ENCODE measurements around the gene RNFT2. TPM values are rescaled to one million over a fixed set of nuclear protein-coding genes. Genes with fewer than 3 reads are reported as not detected.
"Not testable (repeated sequence)": the region's sequence is repeated elsewhere in the genome, so short reads cannot be mapped to it uniquely, and the experiment has no call there.

The RNFT2 gene
- total RNA-seq, 1 donor from 2014 or later: 20.0 TPM

DNA sequence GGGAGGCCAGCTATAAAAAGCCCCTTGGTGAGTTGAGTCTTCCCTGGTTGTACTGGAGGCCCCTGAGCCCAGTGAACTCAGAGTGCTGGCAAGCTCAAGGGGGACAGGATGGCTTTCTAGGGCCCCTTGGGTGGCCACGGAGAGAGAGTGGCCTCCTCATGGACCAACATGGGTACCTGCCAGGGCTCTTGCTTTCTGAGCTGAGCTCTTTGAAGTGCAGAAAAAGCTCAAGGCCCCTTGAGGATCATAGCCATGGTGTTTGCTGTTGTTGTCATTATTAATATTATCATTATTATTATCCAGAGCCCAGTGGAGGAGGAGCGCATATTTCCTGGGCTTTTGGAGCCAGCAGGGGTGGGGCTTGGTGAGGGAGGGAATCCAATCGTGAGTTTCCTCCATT is 6.7 kb downstream of the RNFT2 start:
- Mint-ChIP-seq H3K36me3 (ENCODE audit: low read depth, unreplicated experiment) (no peaks in the 10 kb centered on the region), H3K27me3 (ENCODE audit: unreplicated experiment) (no peaks in the 10 kb centered on the region), H3K27ac (ENCODE audit: unreplicated experiment) (no peak overlapping the region), H3K4me3 (ENCODE audit: unreplicated experiment) (no peak overlapping the region), H3K4me1 (ENCODE audit: unreplicated experiment) (no peaks in the 10 kb centered on the region), H3K9me3 (ENCODE audit: unreplicated experiment) (no peaks in the 10 kb centered on the region)
- TF ChIP-seq, protein P1, sequence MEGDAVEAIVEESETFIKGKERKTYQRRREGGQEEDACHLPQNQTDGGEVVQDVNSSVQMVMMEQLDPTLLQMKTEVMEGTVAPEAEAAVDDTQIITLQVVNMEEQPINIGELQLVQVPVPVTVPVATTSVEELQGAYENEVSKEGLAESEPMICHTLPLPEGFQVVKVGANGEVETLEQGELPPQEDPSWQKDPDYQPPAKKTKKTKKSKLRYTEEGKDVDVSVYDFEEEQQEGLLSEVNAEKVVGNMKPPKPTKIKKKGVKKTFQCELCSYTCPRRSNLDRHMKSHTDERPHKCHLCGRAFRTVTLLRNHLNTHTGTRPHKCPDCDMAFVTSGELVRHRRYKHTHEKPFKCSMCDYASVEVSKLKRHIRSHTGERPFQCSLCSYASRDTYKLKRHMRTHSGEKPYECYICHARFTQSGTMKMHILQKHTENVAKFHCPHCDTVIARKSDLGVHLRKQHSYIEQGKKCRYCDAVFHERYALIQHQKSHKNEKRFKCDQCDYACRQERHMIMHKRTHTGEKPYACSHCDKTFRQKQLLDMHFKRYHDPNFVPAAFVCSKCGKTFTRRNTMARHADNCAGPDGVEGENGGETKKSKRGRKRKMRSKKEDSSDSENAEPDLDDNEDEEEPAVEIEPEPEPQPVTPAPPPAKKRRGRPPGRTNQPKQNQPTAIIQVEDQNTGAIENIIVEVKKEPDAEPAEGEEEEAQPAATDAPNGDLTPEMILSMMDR (IDR thresholded peaks at IDR 0.05; ENCODE audit: unreplicated experiment): no peak
- no peak for DNase-seq (ENCODE audit: low spot score)

DNA sequence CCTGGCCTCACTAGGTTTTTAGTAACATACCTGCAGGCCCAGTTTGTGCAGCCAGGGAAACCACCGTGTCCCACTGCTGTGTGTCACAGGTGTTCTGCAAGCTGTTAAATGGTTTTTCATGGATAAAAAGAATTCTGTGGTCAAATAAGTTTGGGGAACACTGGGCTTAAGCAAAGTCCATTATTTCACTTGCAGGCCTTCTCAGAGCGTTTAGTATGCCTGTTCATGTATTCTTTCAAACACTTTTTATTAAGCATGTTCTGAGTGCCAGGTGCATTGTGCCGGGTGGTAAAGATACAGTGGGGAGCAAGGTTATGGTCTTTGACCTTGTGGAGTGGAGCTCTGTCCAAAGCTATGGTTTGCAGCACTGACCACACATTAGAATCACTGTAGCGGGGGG is 7.4 kb downstream of the RNFT2 start:
- no peaks in the 10 kb centered on the region for H3K9me3 Mint-ChIP-seq (ENCODE audit: unreplicated experiment)
- H3K4me1 Mint-ChIP-seq (ENCODE audit: unreplicated experiment): no peaks in the 10 kb centered on the region
- no peak overlapping the region for H3K4me3 Mint-ChIP-seq (ENCODE audit: unreplicated experiment)
- no peak overlapping the region for H3K27ac Mint-ChIP-seq (ENCODE audit: unreplicated experiment)
- no peaks in the 10 kb centered on the region for H3K36me3 Mint-ChIP-seq (ENCODE audit: low read depth, unreplicated experiment)
- peaks cover 3% of the 10 kb centered on the region for H3K27me3 Mint-ChIP-seq (ENCODE audit: unreplicated experiment)
- TF ChIP-seq, protein P1 (IDR thresholded peaks at IDR 0.05; ENCODE audit: unreplicated experiment): no peak
- no peak for DNase-seq (ENCODE audit: low spot score)

DNA sequence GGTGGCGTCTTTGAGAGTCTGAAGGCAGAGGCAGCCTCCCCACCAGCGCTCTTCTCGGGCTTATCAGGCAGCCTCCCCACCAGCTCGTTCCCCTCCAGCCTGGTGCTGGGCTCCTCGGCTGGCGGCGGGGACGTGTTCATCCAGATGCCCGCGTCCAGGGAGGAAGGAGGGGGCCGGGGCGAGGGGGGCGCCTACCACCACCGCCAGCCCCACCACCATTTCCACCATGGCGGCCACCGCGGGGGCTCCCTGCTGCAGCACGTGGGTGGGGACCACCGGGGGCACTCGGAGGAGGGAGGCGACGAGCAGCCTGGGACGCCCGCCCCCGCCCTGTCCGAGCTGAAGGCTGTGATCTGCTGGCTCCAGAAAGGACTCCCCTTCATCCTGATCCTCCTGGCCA is 11.8 kb downstream of the RNFT2 start:
- no peaks in the 10 kb centered on the region for H3K36me3 Mint-ChIP-seq (ENCODE audit: low read depth, unreplicated experiment)
- H3K27ac Mint-ChIP-seq (ENCODE audit: unreplicated experiment): no peak overlapping the region
- H3K27me3 Mint-ChIP-seq (ENCODE audit: unreplicated experiment): peaks cover 5% of the 10 kb centered on the region
- no peak for DNase-seq (ENCODE audit: low spot score)
- TF ChIP-seq, protein P1 (IDR thresholded peaks at IDR 0.05; ENCODE audit: unreplicated experiment): no peak
- H3K9me3 Mint-ChIP-seq (ENCODE audit: unreplicated experiment): no peaks in the 10 kb centered on the region
- H3K4me3 Mint-ChIP-seq (ENCODE audit: unreplicated experiment): no peak overlapping the region
- H3K4me1 Mint-ChIP-seq (ENCODE audit: unreplicated experiment): no peaks in the 10 kb centered on the region

DNA sequence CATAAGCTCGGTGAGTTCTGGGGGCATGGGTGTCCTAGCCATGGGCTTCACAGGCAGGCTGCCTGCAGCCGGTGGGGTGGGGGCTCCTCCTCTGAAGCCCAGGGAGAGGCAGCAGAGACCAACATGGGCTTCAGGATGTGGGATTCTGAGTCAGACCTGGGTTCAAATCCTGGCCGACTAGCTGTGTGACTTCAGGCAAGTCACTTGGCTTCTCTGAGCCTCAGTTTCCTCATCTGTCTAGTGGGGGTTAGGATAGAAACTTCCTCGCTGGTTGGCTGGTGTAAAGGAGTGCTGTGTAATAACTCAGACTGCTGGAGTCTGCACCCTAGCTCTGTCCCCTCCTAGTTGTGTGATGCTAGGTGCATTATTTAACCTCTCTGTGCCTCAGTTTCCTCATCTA is 12.2 kb downstream of the RNFT2 start:
- H3K36me3 Mint-ChIP-seq (ENCODE audit: low read depth, unreplicated experiment): no peaks in the 10 kb centered on the region
- no peak overlapping the region for H3K4me3 Mint-ChIP-seq (ENCODE audit: unreplicated experiment)
- no peaks in the 10 kb centered on the region for H3K4me1 Mint-ChIP-seq (ENCODE audit: unreplicated experiment)
- peaks cover 5% of the 10 kb centered on the region for H3K27me3 Mint-ChIP-seq (ENCODE audit: unreplicated experiment)
- H3K9me3 Mint-ChIP-seq (ENCODE audit: unreplicated experiment): no peaks in the 10 kb centered on the region
- TF ChIP-seq, protein P1 (IDR thresholded peaks at IDR 0.05; ENCODE audit: unreplicated experiment): no peak
- no peak for DNase-seq (ENCODE audit: low spot score)
- no peak overlapping the region for H3K27ac Mint-ChIP-seq (ENCODE audit: unreplicated experiment)

DNA sequence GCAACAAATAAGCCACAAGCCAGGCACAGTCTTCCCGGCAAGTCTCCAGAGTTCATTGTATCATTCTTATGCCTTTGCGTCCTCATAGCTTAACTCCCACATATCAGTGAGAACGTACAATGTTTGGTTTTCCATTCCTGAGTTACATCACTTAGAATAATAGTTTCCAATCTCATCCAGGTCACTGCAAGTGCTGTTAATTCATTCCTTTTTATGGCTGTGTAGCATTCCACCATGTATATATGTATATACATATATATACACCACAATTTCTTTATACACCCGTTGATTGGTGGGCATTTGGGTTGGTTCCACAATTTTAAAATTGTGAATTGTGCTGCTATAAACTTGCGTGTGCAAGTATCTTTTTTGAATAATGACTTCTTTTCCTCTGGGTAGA is 16.0 kb downstream of the RNFT2 start:
- not testable (repeated sequence) for H3K4me3 Mint-ChIP-seq (ENCODE audit: unreplicated experiment); H3K9me3 Mint-ChIP-seq (ENCODE audit: unreplicated experiment); H3K4me1 Mint-ChIP-seq (ENCODE audit: unreplicated experiment); H3K27ac Mint-ChIP-seq (ENCODE audit: unreplicated experiment); DNase-seq (ENCODE audit: low spot score); H3K27me3 Mint-ChIP-seq (ENCODE audit: unreplicated experiment); H3K36me3 Mint-ChIP-seq (ENCODE audit: low read depth, unreplicated experiment)

DNA sequence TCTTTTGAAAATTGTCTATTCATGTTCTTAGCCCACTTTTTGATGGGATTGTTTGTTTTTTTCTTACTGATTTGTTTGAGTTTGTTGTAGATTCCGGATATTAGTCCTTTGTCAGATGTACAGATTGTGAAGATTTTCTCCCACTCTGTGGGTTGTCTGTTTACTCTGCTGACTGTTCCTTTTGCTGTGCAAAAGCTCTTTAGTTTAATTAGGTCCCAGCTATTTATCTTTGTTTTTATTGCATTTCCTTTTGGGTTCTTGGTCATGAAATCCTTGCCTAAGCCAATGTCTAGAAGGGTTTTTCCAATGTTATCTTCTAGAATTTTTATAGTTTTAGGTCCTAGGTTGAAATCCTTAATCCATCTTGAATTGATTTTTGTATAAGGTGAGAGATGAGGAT is 16.7 kb downstream of the RNFT2 start:
- H3K27me3 Mint-ChIP-seq (ENCODE audit: unreplicated experiment); H3K4me1 Mint-ChIP-seq (ENCODE audit: unreplicated experiment); H3K36me3 Mint-ChIP-seq (ENCODE audit: low read depth, unreplicated experiment): not testable (repeated sequence)

More for the DNA sequence above, 16.7 kb downstream of the RNFT2 start:
- not testable (repeated sequence) for H3K9me3 Mint-ChIP-seq (ENCODE audit: unreplicated experiment); DNase-seq (ENCODE audit: low spot score); H3K4me3 Mint-ChIP-seq (ENCODE audit: unreplicated experiment); H3K27ac Mint-ChIP-seq (ENCODE audit: unreplicated experiment)

All from endothelial cell (in vitro differentiated cells).